ENCODE results near the gene GDF10. TPM values are rescaled to one million over a fixed set of nuclear protein-coding genes. Genes with fewer than 3 reads are reported as not detected.
A peak's percentile ranks its signal among the peaks of the same experiment; 100 is the strongest.

GDF10 gene
- total RNA-seq, 1 experiment from 2014 or later, result not detected

DNA sequence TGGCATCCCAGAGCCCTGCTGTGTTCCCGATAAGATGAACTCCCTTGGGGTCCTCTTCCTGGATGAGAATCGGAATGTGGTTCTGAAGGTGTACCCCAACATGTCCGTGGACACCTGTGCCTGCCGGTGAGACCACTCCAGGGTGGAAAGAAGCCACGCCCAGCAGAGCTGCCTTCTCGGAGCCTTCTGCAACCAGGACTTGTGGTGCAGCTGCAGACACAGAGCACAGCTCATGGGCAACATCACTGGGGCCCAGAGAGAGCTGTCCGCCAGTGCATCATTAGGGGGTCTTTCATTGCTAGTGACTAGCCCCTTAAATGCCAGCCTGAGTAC lies 12.6 kb downstream of the GDF10 start:
- no peak for DNase-seq (ENCODE audit: low spot score)

DNA sequence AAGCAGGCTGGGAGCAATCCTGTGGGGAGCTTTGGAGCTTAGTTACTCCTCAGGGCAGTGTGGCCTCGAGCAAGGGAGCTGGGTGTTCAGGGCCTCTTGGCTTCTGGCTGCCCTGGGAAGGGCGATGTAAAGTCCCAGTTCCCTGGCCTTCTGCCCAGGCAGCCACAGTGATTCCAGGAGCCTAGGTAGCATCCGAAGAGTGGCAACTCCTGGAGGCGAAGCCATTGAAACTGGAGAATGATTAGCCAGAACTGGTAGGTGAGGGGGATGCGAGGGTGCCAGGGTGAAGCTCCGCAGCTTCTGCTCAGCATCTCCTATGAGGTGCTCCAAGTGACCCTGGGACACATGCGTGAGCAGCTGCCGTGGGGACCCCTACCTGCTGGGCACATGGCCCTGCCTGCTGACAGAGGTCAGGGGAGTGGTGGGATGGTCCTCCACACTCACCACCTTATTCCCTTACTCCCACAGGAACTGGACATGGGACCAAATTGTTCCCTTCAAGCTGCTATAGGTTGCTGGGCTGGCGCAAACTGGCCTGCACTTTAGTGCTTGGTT lies 14.5 kb downstream of the GDF10 start:
- DNase-seq (ENCODE audit: low spot score), result no peak

DNA sequence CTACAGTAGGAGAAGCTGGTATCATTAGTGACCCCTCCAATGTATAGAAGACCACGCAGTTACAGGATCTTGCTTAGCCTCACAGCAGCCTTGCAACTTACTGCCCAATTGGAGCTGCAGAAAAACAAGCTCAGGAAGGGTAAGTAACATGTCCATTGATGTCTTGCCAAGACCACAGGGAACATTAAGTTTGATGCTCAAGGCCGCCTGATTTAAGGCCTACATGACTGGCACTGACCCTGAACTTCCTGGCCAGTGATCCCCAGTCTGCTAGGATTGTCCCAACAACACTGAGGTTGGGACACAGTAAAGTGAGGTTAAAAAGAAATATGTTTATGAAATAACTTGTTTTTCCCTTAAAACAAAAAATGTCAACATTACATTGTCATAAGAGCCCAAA lies 15.4 kb downstream of the GDF10 start:
- DNase-seq (ENCODE audit: low spot score), result no peak

DNA sequence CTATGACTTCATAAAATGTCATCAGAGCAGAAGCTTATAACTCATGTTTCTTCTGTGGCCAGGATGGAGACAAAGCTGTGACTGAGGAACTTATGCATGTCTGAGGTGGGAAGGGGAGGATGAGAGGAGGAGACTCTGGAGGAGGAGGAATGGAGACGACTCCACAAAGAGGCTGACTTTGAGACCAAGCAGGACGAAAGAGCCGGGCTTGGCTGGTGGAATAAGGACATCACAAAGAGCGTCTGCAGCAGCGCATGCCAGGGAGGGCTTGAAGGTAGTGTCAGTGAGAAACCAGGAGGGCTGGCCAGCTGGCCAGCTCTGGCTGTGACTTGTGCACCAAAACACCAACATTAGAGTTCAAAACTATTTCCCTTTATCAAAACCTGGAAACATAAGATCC lies 16.1 kb downstream of the GDF10 start:
- DNase-seq (ENCODE audit: low spot score), result no peak

DNA sequence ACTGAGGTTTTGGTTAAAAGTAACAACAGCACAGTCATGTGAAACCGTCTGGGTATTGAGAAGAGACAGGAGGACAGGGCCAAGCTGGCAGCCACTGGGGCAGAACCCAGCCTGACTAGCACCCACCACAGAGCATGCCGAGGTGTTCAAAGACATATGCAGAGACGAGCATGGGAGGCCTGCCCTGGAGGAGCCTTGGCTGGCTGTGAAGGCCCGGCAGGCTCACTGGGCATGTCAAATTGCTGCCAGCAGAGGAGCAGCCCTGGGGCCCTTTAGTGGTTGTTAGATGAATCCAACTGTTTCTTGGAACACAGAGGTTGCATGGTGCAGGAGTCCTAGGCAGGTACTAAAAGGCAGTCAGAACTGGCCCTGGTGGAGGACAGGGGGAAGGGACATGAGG lies 17.3 kb downstream of the GDF10 start:
- DNase-seq (ENCODE audit: low spot score), result no peak

DNA sequence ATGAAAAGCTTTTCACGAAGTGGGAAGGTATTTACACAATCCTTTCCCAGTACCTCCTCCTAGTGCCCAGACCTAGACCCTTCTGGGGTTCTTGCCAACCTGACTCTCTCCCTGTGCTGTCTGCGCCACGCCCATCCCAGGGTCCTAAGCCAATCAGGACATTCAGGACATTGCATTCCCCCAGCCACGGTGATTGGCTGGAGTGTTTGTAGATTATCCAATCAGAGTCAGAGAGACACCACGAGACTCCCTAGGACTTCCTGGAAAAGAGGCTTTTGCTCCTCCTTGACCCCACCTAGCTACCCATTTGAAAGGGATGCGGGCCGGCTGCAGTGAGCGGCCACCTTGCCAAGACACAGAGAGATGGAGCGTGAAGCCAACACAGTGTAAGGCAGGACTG lies 18.7 kb downstream of the GDF10 start:
- DNase-seq (ENCODE audit: low spot score), result peak; percentile 60

DNA sequence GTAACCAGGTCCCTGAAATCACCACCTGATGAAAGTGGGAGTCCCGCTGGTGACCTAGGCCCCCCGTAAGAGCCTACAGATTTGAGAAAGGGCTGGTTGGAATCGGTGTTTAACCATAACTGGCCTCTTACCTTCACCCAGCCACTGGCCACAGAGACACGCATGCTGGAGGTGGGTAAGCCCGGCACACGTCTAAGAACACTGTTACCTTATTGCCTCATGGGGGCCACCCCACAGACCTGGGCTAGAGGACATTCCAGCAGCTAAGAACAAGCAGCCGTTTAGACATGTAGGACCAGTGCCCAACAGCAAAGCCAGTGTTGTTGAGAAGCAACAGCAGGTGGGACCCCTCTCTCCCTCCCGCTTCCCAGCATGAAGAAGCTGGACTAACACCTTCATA lies 19.8 kb downstream of the GDF10 start:
- no peak for DNase-seq (ENCODE audit: low spot score)

DNA sequence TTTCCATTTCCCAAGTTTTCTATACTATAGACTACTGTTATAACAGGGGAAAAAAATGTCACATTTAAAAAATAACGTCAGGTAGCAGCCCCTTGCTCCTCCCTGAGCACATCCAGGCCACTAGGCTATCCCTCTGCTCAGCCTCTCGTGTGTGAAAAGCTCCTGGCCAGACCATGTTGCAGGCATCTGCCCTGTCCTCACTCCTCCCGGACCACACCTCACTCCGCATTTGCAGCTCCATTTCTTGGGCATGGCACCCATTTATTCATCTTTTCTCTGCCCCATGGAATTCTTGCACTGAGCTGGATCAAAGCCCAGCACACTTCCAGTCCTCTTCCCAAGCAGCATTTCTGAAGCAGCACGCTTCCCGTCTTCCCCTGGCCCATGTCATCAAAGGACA lies 20.8 kb downstream of the GDF10 start:
- DNase-seq (ENCODE audit: low spot score), result no peak

DNA sequence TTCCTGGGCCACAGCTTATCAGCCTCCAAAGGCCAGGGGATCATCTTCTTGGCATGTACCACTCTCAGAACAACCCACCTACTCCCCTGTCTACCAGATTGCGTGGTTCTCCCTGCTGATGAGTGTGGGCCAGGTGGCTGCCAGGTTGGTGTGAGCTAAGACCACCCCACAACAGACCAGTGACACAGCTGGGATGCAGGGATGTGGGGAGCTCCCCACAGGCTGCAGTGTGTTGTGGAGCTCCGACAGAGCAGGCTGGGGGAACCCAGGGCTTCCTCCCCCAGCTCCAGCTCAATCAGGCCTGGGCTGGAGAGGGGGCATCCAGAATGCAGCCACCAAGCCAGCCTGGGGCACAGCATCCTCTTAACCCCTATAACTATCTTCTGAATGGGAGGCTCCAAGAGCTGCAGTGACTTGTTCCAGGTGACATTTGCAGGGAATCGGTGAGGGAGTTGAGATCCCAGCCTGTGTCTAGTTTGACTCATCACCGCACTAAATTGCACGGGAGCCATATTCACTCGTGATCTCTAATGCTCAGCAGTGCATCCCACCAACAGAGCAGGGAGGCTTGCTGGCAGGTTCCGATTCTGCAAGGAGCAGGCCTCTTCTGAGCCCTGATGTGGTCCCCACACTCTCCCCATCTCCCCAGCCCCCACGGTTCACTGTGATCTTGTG lies 21.7 kb downstream of the GDF10 start:
- no peak for DNase-seq (ENCODE audit: low spot score)

DNA sequence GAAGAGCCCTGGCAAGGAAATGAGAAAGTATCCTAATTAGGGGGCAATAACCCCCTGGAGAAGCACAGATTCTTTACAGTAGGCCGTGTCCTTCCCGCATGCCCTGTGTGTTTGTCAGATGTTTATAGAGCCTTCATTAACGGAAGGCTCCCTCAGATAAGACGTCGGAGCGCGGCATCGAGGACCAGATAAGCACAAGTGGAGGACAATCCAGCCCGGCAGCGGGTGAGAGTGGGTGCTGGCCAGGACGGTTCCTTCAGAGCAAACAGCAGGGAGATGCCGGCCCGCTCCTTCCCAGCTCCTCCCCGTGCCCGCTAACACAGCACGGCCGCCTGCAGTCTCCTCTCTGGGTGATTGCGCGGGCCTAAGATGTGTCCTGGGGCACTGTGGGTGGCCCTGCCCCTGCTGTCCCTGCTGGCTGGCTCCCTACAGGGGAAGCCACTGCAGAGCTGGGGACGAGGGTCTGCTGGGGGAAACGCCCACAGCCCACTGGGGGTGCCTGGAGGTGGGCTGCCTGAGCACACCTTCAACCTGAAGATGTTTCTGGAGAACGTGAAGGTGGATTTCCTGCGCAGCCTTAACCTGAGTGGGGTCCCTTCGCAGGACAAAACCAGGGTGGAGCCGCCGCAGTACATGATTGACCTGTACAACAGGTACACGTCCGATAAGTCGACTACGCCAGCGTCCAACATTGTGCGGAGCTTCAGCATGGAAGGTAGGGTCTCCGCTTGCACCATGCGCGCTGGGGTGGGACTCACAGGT lies 22.5 kb downstream of the GDF10 start, which contains the start of gene GDF2:
Gene GDF2 (plus strand): TSS at position 155 of the 762 bp plus-strand sequence. CDS start 215 bp downstream, at position 370.
- DNase-seq (ENCODE audit: low spot score), result no peak

DNA sequence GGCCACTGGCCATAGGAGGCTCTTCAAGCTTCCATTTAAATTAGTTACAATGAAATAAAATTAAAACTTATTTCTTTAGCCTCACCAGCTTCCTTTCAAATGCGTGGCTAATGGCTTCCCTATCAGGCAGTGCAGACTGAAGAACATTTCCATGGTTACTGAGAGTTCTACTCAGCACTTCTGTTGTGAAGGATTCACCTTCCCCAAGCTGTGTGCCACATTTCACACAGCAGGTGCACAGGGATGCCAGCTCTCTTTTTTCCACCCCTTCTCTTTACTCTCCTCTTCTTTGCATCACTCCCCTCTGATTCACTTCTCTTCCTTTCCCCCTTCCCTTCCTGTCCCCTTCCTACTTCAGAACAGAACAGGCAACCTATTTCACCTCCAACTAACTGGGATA lies 23.1 kb downstream of the GDF10 start:
- DNase-seq (ENCODE audit: low spot score), result no peak

DNA sequence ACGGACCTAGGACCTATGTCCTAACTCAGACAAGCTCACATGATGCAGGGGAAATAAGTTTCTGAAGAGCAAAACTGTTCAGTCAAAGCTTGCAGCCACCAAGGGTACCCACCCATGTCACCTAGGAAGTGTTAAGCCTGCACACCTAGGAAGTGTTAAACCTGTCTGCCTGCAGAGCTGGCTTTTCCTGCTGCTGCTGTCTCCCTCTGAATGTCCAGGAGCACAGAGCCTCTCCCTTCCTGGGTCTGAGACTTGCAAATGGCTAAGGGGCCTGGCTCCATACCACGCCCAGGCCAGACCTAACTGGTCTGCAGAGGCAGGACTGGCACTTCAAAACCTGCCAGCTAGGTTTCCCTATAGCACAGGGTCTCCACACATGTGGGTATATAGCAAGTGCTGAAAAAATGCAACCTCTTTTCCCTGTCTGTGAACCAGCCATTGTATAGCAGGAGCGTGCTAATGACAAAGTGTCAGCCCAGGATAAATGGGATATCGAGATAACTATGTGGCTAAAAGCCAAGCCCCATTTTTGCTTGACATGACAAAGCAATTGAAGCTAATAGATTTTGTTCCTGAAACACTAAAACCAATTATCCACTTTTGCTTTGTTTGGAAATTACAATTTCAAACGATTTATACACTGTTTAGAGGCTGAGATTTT lies 23.8 kb downstream of the GDF10 start:
- DNase-seq (ENCODE audit: low spot score), result no peak

DNA sequence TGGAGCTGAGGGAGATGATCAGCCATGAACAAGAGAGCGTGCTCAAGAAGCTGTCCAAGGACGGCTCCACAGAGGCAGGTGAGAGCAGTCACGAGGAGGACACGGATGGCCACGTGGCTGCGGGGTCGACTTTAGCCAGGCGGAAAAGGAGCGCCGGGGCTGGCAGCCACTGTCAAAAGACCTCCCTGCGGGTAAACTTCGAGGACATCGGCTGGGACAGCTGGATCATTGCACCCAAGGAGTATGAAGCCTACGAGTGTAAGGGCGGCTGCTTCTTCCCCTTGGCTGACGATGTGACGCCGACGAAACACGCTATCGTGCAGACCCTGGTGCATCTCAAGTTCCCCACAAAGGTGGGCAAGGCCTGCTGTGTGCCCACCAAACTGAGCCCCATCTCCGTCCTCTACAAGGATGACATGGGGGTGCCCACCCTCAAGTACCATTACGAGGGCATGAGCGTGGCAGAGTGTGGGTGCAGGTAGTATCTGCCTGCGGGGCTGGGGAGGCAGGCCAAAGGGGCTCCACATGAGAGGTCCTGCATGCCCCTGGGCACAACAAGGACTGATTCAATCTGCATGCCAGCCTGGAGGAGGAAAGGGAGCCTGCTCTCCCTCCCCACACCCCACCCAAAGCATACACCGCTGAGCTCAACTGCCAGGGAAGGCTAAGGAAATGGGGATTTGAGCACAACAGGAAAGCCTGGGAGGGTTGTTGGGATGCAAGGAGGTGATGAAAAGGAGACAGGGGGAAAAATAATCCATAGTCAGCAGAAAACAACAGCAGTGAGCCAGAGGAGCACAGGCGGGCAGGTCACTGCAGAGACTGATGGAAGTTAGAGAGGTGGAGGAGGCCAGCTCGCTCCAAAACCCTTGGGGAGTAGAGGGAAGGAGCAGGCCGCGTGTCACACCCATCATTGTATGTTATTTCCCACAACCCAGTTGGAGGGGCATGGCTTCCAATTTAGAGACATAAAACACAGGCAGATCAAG lies 25.6 kb downstream of the GDF10 start:
- DNase-seq (ENCODE audit: low spot score), result no peak

DNA sequence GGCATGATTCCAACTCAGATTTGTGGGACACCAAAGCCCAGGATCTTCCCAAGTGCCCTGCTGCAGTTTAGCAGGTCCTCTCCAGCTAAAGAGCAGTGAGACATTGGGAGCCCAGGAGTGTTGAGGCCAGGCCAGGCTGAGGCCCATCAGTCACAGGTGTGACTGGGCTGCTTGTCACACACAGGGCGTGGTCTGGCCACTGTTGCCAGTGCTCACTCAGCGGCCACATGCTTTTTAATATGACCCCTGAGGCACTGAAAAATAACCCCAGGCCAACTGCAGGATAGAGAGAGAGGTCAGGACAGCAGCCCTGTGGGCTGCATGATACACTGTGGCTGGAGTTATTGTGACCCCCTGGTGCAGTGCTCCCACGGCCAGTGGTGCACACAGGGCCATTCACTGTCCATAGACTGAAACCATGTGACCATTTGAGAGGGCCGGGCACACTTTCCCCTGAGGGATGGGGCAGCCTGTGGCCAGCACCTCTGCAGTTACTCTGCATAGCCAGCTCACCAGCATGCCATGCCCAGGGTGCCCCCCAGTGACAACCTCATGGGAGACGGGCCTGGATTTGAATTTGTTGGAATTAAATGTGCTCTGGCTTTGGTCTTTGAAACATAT lies 26.4 kb downstream of the GDF10 start:
- DNase-seq (ENCODE audit: low spot score), result no peak

DNA sequence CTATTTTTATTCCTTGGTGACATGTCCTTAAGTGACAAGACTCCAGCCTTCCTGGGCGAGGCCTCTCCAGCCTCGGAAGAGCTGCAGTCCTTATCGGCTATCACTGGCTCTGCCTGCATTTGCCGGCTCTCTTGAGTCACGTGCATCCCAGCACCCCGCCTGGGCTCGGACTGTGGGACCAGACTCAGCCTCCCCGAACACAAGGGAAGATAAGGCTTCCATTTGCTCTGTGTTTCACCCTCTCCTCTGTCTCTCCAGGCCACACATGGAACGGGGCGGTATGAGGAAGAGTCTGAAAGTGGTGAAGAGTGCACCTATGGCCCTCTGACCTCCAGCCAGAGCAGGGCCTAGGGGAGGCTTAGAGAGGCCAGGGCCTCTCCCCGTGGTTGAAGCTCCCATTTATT lies 26.9 kb downstream of the GDF10 start:
- DNase-seq (ENCODE audit: low spot score), result no peak

DNA sequence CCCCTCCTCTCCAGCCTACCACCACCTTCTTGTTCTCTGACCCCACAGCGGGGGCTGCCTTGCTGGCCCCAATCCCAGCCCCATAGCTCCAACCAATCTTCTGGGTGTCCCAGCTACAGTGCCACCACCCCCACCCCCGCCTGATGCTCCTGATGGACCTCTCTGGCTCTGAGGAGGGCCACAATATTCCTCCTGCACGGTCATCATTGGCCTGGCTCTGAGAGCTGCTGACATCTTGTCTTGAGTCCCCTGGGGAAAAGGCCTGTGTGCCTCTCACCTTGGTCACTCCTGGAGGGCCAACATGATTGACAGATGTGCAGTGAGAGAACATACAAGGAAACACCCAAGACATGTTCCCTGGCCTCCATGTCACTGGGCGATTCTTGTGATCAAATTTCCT lies 29.9 kb downstream of the GDF10 start:
- no peak for DNase-seq (ENCODE audit: low spot score)

DNA sequence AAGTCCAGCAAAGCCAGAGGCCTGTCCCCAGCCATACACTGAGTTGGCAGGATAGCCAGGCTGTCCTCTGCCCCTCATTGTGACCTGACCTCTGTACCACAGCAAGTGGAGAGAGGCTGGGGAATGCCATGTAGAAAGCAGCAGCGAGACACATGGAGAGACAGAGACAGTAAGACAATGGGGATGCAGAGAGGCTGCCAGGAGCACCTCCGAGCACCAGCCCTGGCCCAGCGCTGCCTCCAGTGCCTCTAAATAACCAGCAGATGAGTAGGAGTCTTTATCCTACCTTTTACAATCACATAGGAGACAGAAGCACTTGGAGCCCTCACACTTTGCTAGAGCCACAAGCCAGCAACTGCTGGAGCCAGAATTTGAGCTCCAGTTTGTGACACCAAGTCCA lies 30.4 kb downstream of the GDF10 start:
- no peak for DNase-seq (ENCODE audit: low spot score)

DNA sequence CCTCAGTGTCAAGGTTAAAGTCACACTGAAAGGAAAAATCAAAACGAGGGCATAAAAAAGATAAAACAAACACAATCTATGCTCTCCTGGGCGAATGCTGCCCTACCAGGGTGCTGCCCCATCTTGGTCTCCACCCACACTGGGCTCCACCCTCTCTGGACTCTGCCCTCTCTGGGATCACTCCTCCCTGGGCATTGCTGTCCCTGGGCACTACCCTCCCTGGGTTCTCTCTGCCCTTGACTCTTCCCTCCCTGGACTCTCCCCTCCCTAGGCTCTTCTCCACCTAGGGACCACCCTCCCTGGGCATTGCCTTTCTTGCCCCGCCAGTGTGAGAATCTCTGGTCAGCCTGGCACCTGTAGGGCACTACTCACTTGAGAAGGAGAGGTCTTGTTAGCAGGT lies 30.8 kb downstream of the GDF10 start:
- DNase-seq (ENCODE audit: low spot score), result no peak

DNA sequence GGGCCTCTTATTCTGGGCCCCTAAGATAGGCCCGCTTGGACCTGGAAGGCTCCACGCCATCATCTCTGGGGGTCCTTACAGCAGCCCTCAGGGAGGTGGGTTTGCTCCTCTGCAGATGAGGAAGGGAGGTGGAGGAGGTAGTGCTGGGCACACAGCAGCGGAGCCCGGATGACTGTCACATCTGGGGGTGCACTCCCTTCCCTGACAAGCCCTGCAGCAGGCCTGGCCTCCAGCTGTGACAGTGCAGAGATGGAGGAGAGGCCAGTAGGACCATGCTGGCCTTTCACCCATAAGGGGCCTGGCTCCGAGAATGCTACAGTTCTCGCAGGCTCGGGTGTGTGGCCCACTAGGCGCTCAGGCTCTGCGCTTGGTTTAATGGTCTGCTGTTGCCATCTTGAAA lies 31.5 kb downstream of the GDF10 start:
- no peak for DNase-seq (ENCODE audit: low spot score)

DNA sequence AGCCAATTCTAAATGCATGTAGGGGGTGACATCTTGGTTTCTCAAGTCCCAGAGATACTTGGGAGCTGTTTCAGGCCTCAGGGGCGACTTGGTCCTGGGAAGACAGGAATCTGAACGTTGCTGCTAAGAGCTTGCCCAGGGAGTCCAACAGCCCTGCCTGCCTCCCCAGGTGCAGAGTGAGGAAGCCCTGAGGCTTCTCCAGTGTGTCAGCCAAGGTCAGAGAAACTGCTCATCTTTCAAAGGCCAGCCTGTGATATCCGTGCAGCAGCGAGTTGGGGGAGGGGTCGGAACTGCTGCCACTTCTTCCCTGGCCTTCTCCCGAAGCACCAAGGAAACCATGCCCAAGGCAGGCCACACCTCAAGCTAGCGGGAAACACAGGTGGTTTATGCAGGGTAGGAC lies 32.0 kb downstream of the GDF10 start:
- DNase-seq (ENCODE audit: low spot score), result no peak

DNA sequence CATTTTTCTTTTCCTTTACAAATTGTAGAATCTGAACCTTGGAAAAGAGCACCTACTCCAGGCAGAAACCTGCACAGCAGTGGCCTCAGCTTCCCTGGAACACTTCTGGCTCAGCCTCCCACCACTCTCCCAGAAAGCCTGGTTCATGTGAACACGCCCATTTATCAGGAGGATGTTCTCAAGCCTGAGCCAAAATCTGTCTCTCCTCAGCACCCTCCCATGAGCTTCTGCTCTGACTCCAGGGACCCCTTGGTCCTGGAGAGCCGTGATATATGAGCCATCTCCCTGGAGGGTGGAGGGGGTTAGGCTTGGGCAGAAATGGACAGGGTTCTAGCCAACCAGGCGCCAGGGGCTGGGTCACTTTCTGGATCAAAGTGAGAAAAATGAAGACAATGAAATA lies 32.4 kb downstream of the GDF10 start:
- DNase-seq (ENCODE audit: low spot score), result no peak

Measured in H4 (cell line).